Measurements from ENCODE around the gene BMAL1. TPM values are rescaled to one million over a fixed set of nuclear protein-coding genes. Genes with fewer than 3 reads are reported as not detected.

Gene BMAL1
- total RNA-seq, 1 experiment from 2014 or later = 3.3 TPM

GRCh38 chr11:13341026-13341425, 63.4 kb downstream of the BMAL1 start:
- Histone ChIP-seq H3K4me1 (ENCODE audit: insufficient read depth, low read length) (no peaks in the 10 kb centered on the region), H3K27me3 (ENCODE audit: insufficient read depth, low read length) (no peaks in the 10 kb centered on the region)

More at GRCh38 chr11:13341026-13341425, 63.4 kb downstream of the BMAL1 start:
- Histone ChIP-seq H3K79me2 (ENCODE audit: insufficient read depth, low read length) (no peaks in the 10 kb centered on the region), H3K23me2 (ENCODE audit: insufficient read length, low read depth, low read length, poor library complexity, severe bottlenecking) (no peaks in the 10 kb centered on the region), H2AK5ac (ENCODE audit: insufficient read length, low read length) (no peak overlapping the region), H4K20me1 (ENCODE audit: control insufficient read depth, insufficient read depth, insufficient read length) (no peaks in the 10 kb centered on the region), H3K4ac (ENCODE audit: low read depth, low read length) (no peak overlapping the region), H3K9me3 (ENCODE audit: control insufficient read depth, low read depth, low read length) (no peaks in the 10 kb centered on the region), H2BK12ac (ENCODE audit: insufficient read length, low read depth, low read length) (no peak overlapping the region), H2BK15ac (ENCODE audit: low read depth, low read length) (no peak overlapping the region), H2BK5ac (ENCODE audit: insufficient read length, low read length) (no peak overlapping the region), H3K18ac (ENCODE audit: insufficient read length, low read depth, low read length) (no peak overlapping the region), H3T11ph (ENCODE audit: low read length) (no peak overlapping the region), H3K23ac (ENCODE audit: insufficient read length, low read depth, low read length) (no peak overlapping the region), H2BK20ac (ENCODE audit: low read depth, low read length, poor library complexity, severe bottlenecking) (no peak overlapping the region), H4K5ac (ENCODE audit: insufficient read length, low read depth, low read length) (no peak overlapping the region), H4K8ac (replicated peaks; ENCODE audit: insufficient read length, low read depth, low read length) (no peak overlapping the region), H3K79me1 (ENCODE audit: insufficient read depth, low read depth, low read length, poor library complexity, severe bottlenecking) (no peaks in the 10 kb centered on the region), H3K14ac (ENCODE audit: insufficient read depth, low read length) (no peak overlapping the region), H3K27ac (ENCODE audit: insufficient read length, low read depth, low read length) (no peak overlapping the region), H3K56ac (ENCODE audit: insufficient read length, low read depth, low read length) (no peak overlapping the region), H3K4me2 (ENCODE audit: insufficient read depth, insufficient read length, low read length) (no peak overlapping the region), H2AFZ (ENCODE audit: low read length) (no peak overlapping the region), H2BK120ac (ENCODE audit: low read depth, low read length, poor library complexity, severe bottlenecking) (no peak overlapping the region), H4K91ac (ENCODE audit: insufficient read length, low read depth, low read length) (no peak overlapping the region), H3K9ac (ENCODE audit: extremely low read depth, insufficient read length, low read length) (no peak overlapping the region)
- Mint-ChIP-seq H3K4me3 (no peak overlapping the region), H3K4me1 (peaks cover 9 to 15% of the 10 kb centered on the region in 2 experiments), H3K27me3 (ENCODE audit: low read depth) (no peaks in the 10 kb centered on the region), H3K9me3 (peaks cover 0 to 2% of the 10 kb centered on the region in 2 experiments; a peak in 2 of 5 replicates), H3K36me3 (ENCODE audit: insufficient read depth in 1 of 3, low read depth in 3 of 3) (no peaks in the 10 kb centered on the region), H3K27ac (no peak overlapping the region)
- no peak for DNase-seq
- TF ChIP-seq, protein P1, sequence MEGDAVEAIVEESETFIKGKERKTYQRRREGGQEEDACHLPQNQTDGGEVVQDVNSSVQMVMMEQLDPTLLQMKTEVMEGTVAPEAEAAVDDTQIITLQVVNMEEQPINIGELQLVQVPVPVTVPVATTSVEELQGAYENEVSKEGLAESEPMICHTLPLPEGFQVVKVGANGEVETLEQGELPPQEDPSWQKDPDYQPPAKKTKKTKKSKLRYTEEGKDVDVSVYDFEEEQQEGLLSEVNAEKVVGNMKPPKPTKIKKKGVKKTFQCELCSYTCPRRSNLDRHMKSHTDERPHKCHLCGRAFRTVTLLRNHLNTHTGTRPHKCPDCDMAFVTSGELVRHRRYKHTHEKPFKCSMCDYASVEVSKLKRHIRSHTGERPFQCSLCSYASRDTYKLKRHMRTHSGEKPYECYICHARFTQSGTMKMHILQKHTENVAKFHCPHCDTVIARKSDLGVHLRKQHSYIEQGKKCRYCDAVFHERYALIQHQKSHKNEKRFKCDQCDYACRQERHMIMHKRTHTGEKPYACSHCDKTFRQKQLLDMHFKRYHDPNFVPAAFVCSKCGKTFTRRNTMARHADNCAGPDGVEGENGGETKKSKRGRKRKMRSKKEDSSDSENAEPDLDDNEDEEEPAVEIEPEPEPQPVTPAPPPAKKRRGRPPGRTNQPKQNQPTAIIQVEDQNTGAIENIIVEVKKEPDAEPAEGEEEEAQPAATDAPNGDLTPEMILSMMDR (conservative IDR thresholded peaks at IDR 0.05) = no peak
- WGBS (ENCODE audit: extremely low coverage, insufficient read length, low lambda C conversion rate) = no CpG with 5 or more reads among the region's 5 CpGs
